Measurements from ENCODE around the gene PON3.
"Not testable (repeated sequence)": the region's sequence is repeated elsewhere in the genome, so short reads cannot be mapped to it uniquely, and the experiment has no call there.

The PON3 gene

DNA sequence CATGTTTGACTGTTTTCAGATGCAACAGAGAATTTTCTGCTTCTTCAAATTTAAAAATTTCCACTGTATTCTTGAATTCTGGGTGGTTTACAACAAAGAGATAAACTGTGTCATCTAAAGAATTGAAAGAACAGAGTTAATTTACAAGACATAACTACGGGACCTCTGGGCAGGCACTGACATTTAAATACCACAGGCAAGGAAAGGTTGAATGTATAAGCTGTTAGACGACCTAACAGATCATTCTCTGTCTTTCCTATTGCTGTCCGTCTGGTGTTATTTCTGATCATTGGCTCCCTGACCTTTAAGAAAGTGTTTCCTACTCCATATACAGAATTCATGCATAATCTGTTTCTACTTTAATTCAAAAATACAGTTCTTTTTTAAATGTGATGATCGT lies 15.5 kb upstream of the PON3 start:
- no peak for DNase-seq (ENCODE audit: low read depth)

DNA sequence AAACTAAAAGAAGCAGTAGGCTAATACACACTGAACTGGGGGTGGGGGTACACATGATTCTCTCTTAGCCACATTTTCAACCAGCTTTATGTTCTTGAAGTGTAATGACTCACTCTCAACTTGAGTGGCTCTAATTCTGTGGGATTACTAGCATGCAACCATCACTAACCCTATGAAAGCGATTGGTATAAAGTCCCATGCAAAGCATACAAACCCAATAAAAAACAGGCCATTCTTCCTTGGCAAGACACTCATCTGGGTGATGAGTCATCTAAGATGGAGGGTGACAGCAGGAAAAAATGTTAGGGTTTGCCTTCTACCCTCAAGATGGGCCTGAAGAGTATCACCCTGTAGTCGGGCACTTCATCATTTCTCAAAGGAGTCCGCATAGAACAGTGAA lies 14.9 kb upstream of the PON3 start:
- no peak for DNase-seq (ENCODE audit: low read depth)

DNA sequence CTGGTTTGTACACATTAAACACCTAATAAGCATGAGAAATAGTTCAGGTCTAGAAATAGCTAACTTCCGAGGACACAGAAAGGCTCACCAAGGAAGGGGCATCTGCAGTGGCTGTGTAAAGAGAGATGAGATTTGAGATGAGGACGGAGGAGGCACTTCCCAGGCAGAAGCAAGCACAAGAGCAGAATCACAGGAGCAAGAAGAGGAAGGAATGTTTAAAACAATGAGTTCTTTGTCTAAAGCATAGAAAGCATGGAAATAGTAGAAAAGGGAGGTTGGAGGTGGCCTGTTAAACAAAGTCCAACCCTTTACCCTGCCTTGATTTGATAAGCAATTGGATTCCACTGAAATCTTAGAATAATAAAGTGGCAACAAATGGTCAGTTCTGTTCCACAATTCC lies 11.6 kb upstream of the PON3 start:
- DNase-seq (ENCODE audit: low read depth): no peak

DNA sequence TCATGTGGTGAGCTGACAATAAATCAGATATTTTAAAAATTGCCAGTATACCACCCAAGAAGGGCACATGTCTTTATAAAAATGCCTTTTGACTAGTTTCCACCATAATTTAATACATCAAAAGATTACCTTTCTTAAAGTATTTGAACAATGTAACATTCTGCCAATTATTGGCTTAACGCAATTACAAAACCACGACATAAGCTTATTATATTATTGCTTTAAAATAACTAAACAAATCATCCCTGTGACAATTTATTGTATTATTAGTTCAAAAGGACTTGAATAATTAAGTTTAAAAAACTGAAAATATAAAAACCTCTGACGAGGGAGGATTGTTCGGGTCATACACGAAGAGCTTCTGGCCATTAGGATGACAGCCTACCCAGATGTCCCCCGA lies 9.6 kb upstream of the PON3 start:
- no peak for DNase-seq (ENCODE audit: low read depth)

DNA sequence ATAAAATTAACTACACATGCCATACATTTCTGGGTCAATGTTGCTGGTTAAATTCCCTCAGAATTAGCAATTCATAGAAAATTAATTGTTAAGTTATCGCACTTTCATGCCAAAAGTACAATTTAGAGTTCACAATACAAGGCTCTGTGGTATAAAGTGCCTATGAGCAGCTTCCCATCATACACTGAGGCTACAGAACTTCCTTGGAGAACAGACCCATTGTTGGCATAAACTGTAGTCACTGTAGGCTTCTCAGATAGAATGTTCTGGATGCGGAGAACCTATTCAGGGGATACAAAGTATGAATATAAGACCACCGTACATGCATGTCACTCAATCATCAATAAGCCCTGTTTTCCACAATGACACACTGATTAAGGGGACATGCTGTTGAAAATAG lies 9.0 kb upstream of the PON3 start:
- DNase-seq (ENCODE audit: low read depth): no peak

DNA sequence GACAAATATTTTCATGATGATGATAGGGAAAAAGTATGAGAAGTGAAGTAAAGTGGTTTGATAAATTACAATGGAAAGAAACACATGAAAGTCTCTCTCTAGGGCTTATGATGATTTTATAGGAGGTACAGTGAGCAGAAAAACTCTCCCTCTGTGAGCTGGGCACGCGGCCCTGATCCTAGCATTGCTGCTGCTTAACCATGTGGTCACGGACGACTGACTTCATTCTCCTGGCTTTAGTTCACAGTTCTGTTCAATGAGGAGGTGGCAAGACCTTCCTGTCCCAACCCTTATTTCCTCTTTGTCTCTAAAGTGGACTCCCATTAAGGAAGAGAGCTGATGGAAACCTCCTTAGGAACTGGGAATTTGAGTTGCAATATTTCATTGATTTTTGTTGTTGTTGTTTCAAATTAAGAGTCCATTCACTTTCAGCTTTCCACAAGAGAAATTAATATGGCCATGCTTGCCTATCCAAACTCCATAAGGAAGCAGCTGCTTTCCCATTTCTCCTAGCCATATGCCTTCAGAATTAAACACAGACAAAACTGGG lies 8.2 kb upstream of the PON3 start:
- DNase-seq (ENCODE audit: low read depth): no peak

DNA sequence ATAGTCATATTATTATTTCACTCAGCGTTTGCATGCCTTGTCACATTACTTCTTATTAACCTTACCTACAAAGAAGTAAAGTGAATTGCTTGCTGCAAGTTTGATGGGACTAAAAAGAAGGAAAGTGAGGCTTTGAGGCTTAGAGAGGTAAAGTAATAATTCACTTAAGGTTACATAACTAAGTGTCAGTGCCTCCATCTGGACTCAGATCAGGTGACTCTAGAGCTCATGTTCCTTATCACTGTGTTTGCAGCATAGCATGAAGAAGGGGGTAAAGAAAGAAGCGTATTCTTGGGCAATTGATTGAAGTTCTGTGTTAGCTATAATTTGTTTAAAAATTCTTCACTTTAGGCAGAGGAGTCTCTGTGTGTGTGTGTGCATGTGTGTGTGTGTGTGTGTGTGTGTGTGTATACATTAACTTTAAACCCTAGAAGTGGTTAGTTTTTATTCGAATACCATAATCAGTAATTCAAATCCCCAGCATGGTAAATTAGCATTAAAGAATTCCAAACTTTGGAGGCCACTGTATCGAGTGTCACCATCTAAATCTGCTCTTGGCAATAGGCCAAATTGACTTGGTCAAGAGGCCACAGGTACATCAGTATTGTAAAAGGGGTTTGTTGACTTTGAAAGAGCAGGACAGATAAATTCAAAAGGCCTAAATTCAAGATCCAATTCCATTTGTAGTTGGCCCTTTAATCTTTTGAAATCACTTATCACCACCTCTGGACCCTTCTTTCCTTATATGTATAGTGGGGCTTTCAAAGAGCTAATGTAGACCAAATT lies 2.2 kb upstream of the PON3 start:
- no peak for DNase-seq (ENCODE audit: low read depth)

DNA sequence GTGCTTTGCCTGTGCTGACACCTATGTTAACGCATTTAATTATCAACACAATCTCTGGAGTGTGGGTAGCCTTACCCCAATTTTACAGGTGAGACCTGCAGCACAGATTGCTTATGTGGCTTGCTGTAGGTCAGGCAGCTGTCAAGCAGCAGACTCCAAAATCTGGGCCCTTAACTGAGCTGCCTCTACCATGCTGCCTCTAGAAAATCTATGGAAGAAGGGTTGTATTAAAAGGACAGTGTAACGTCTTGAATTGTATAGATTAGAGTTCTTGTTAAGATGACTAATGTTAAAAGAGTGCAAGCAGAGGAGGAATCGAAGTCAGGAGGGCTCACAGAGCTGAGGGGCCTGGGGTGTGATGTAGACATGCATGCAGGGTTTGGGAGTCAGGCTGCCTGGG lies 1.2 kb upstream of the PON3 start:
- no peak for DNase-seq (ENCODE audit: low read depth)

DNA sequence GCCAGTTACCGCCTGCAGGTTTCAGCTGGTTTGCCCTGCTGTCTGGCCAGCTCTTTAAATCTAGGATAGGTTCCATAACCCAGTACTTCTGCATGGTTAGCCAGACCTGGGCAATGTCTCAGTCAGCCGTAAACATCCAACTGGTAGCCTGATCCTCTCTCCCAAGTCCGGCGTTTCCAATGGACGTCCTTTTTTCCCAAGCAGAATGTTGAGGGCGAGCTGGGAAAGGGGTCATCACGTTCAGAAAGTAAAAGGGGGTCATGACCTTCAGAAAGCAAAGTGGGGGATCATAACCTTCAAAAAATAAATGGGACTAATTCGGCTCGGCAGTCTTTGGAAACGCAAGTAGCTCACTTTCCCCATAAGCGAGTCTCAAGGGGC lies 430 bp downstream of the PON3 start:
- DNase-seq (ENCODE audit: low read depth): no peak

DNA sequence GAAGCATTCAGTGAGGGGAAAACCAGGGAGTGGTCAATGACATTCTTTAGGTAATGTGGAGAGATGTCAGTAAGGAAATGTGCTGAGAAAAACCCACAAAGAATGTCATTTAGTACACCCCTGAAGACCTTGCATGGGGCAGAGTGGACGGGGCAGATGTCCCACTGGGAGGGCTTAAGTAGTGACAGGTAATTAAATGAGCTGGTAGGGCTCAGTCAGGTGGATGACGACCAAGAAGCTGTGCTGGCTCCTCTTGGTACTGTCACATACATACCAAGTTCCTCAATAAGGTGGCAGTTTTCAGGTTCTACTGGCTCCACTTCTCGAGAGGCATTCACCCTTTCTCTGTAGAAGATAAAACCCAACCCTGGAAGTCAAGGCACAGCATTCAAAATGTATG lies 1.8 kb downstream of the PON3 start:
- no peak for DNase-seq (ENCODE audit: low read depth)

DNA sequence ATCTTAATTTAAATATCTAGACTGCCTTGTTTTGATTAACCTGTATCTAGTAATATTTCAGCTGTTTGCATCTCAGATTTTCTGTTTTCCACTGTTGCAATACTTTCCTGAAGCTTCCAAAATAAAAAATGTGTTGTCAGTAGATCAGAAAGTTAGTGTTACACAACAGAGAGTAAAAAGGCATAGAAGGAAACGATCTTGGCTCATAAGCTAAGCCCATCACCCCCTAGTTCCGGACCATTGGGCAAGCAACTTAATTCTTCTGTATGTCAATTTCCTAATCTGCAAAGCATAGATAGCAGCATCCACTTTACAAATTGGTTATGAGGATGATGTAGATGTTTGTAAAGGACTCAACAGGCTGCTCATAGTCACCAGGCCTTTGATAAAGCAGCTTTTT lies 4.4 kb downstream of the PON3 start:
- no peak for DNase-seq (ENCODE audit: low read depth)

DNA sequence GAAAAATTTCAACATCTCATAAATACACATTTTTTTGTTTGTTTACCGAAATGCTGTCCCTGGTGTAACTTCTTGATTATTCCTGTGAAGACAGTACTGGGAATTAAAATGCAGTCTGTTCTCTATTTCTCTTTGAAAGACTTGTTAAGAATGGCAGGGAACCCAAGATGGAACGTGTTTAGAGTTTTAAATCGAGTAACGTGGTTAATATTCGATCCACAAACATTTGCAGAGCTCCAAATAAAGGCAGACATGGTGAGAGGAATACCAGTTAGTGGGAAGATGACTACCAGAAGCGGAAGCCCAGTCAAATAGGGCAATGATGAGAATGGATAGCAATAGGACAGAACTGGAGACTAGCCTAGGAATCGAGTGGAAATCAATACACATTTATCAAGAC lies 6.7 kb downstream of the PON3 start:
- no peak for DNase-seq (ENCODE audit: low read depth)

DNA sequence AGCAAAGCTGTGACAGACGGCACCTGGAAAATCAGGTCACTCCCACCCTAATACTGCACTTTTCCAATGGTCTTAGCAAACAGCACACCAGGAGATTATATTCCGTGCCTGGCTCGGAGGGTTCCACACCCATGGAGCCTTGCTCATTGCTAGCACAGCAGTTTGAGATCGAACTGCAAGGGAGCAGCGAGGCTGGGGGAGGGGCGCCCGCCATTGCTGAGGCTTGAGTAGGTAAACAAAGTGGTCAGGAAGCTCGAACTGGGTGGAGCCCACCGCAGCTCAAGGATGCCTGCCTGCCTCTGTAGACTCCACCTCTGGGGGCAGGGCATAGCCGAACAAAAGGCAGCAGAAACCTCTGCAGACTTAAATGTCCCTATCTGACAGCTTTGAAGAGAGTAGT lies 16.7 kb downstream of the PON3 start:
- DNase-seq (ENCODE audit: low read depth): not testable (repeated sequence)

DNA sequence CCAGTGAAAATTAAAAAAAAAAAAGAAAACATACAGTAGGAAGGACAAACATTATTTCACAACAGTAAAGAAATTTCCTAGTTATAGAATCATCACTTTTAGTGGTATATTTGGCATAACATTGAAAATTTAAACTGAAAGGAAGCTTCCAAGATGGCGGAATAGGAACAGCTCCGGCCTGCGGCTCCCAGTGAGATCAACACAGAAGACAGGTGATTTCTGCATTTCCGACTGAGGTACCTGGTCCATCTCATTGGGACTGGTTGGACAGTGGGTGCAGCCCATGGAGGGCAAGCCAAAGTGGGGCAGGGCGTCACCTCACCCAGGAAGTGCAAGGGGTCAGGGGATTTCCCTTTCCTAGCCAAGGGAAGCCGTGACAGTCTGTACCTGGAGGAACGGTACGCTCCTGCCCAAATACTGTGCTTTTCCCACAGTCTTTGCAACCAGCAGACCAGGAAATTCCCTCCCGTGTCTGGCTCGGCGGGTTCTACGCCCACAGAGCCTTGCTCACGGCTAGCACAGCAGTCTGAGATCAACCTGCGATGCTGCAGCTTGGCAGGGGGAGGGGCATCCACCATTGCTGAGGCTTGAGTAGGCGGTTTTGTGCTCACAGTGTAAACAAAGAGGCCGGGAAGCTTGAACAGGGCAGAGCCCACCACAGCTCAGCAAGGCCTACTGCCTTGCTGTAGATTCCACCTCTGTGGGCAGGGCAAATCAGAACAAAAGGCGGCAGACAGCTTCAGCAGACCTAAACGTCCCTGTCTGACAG lies 19.4 kb downstream of the PON3 start:
- DNase-seq (ENCODE audit: low read depth): no peak

DNA sequence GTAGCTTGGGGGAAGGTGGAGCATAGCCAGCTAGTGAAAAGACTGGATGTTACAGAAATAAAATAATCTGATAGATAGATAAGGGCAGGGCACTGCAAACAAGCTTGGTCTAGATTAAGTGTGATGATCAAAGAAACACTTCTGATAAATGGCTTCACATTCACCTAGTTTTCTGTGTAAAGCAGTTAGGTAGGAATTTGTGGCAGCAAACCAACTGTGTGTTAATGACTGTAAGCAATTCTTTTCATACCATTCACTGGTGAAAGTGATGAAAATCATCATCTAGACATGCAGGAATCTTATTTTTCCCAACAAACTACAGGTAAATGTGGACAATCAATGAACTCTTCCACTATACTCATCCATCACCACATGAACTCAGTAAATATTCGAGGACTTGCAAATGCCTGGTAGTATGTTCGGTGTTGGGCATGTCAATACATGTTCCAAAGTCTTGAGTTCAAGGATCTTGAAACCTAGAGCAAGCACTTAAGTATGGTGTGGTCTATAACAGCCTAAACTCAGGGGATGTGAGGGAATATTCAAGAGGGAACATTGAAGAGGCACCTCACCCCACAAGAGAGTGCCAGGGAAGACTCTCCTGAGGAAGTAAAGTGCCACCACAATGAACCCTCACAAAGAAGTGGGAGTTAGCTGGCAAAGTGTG lies 20.5 kb downstream of the PON3 start:
- no peak for DNase-seq (ENCODE audit: low read depth)

DNA sequence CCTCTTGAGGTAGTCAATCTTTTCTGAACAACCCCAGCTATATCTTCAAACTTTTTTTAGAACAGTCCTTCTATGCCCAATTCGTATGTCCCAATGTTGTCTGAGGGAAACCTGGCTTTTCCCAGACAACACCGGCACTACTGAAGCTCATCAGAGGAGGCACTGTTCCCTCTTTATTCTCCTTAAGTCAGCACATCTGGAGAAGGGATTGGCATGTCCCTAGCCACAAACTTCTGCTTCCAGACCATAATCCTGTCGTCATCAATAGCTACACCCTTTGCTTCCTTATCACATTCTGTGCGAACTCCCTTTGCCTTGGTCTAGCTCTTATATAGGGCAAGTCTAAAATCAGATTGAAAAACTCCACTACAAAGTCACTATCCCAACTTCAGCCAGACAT lies 22.9 kb downstream of the PON3 start:
- DNase-seq (ENCODE audit: low read depth): no peak

DNA sequence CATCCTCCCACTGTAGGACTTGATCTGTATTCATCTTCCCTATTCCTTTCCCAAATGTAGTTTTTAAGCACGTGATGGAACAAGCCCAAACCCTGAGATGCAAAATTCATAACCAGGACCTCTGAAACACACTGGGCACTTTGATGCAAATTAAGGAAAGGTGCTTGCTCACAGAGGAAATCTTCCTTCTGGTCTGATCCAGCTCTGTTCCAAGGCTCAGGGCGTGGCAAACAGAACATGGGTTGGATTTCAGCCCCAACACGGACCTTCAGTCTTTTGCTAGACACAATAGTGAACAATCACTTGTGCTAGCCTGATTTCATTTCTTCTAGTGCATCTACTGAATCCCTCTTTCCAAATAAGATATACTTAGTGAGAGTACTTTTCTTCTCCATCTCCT lies 27.9 kb downstream of the PON3 start:
- DNase-seq (ENCODE audit: low read depth): no peak

DNA sequence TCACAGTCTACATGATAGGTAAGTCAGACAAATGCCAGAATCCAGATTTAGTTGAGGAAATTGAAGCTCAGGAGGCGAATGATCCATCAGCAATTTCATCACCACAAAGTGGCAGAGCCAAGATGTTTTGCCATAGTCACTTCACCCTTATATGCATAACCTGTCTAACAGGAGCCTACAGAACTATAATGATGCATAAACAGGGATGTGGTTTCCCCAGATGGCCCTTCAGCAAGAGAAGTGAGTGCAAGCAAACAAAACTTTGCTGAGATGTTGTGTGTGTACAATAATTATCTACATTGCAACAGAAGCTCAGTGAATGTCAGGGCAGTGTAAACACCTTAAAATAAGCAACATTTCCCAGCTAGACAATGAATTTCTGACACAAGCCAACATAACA lies 28.6 kb downstream of the PON3 start:
- no peak for DNase-seq (ENCODE audit: low read depth)

DNA sequence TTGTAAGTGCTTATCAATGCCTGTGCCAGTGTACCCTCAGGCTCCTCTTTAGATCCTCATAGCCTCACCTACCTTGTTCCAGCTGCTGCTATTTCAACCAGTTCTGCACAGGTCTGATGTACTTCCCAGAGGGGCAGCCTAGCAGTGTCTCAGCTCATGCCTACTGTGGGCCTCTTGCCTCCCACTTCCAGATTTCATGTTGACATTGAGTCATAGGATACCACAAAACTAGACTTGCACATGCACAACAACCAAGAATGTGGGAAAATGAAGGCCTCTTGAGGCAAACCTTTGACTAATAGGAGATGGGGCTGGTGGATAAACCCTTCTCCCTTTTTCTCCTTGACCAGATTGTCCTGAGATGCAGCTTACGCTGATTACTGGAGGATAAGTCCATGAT lies 31.0 kb downstream of the PON3 start:
- DNase-seq (ENCODE audit: low read depth): no peak

DNA sequence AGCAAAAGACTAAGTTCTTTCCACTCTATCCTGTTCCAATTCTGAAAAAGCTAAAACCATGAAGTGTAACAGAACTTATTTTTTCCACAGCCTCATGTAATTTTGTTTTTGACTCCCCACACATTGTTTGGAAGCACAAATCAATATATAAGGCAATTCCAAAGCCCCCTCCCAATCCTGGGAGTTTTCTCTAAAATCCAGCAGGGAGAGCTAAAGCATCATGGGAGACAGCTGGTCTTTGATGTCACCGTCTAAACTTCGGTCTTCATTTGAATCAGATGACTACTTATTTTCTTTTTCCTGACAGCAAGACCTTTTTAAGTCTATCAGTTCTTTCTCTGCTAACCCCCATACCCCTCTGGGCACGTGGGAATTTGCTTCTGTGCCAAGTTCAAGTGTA lies 38.6 kb downstream of the PON3 start:
- no peak for DNase-seq (ENCODE audit: low read depth)

DNA sequence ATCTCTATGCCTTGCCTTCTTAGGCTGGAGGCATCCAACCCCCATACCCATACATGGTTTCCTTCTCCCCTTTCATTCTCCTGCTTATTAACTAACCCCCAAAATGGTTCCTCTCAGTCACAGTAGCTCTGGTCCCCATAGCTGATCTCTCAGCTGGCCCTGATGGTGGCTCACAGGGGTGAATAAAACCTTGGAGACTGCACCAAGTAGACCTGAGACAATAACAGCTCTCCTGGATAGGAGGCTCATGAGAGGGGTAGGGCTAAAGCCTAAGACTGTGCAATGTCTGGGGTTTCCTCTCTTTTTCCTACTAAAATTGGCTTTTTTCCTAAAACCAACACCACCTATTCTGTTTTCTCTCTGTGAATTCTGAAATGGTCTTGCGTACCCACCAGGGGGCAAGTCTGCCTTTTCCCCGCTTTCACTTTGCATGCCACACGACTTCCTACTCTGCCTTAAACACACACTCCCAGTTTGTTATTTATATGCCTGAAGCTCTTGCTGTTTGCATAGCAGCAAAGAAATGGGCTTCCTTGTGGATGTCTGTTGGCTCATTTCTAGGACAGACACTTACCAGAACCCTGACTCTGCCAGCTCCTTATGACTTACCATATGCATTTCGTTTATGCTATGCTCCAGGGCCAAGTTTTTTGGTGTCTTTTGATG lies 53.4 kb downstream of the PON3 start:
- DNase-seq (ENCODE audit: low read depth): no peak

DNA sequence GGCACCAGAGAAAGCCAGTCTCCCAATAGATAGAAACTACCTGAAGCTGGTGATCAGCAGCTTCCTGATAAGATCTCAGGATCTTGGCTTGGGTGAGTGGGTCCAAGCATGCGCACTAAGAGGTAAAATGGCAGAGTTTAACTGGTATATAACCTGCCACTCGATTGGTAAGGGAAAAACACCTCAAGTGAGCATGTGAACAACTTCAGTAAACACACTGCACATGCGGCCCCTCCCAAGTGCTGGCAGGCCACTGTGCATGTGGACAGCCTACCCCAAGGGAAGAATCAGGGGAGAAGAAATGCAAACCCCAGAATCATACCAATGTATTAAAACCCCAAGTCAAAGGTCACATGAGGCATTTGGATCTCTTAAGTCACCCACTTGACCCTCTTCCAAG lies 54.1 kb downstream of the PON3 start:
- DNase-seq (ENCODE audit: low read depth): no peak

DNA sequence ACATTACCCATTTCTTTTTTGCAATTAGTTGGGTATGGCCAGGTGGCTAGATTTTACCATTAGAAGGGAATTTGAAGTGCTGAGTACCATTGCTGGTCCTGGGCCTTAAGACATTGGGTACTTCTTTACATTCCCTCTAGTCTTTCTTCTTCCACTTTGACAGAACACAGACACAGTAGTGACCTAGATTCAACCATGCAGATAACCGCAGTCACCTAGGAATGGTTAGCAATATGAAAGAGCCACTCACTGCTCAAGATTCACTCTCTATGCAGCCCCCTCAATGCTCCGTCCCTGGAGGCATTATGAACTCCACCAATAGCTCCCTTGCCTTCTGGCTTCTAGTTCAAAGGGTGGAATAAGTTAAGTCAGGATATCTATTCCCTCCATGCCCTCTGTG lies 55.7 kb downstream of the PON3 start:
- DNase-seq (ENCODE audit: low read depth): no peak

Data from activated T-cell treated with anti-CD3 and anti-CD28 coated beads for 48 hours (primary cell).